ENCODE measurements around the gene ALG14.

GRCh38 chr1:94979131-94979530 lies 93.6 kb downstream of the ALG14 start:
- no peak for TF ChIP-seq POLR2A (IDR thresholded peaks at IDR 0.05)
- TF ChIP-seq CTCF (IDR thresholded peaks at IDR 0.05): no peak

Data from Peyer's patch (tissue), 4 donors.